Spleen (tissue), 11 donors: Measurements from ENCODE around the gene CDC6. TPM values are rescaled to one million over a fixed set of nuclear protein-coding genes. Genes with fewer than 3 reads are reported as not detected.
"Not testable (repeated sequence)": the region's sequence is repeated elsewhere in the genome, so short reads cannot be mapped to it uniquely, and the experiment has no call there.

Experiments used
- DNase-seq: peaks from one replicate; pipeline ENCODE4 v3.0.0-alpha.2; 2020
- H3K27ac ChIP-seq, 8 donors: fragments of 200-600 bp; sonication (generic) in 7 of 8; 1 replicate in 4 of 8; 2 replicates in 4 of 8; pipeline versions ENCODE4 v1.5.0 to v1.8.0; 2016 to 2021; ENCODE audit warnings: inconsistent platforms in 4 of 8, mild to moderate bottlenecking in 4 of 8, moderate library complexity in 1 of 8
- H3K27me3 ChIP-seq, 7 donors: fragments of 200-600 bp; sonication (generic) in 6 of 7; replicated peaks in 1 of 7; 1 replicate in 4 of 7; 2 replicates in 3 of 7; pipeline versions ENCODE4 v1.5.0 to v1.8.0; 2016 to 2021; ENCODE audit warnings: inconsistent platforms in 3 of 7, mild to moderate bottlenecking in 1 of 7
- H3K36me3 ChIP-seq, 6 donors: fragments of 200-600 bp; sonication (generic) in 5 of 6; 1 replicate in 4 of 6; 2 replicates in 2 of 6; pipeline versions ENCODE4 v1.5.0 to v1.8.0; 2016 to 2021; ENCODE audit warnings: inconsistent platforms in 2 of 6
- H3K4me1 ChIP-seq, 6 donors: fragments of 200-600 bp; sonication (generic) in 5 of 6; 1 replicate in 3 of 6; 2 replicates in 3 of 6; pipeline versions ENCODE4 v1.5.0 to v1.8.0; 2016 to 2021; ENCODE audit warnings: inconsistent platforms in 3 of 6
- H3K4me3 ChIP-seq, 8 donors: fragments of 200-600 bp; sonication (generic) in 7 of 8; 1 replicate in 4 of 8; 2 replicates in 4 of 8; pipeline versions ENCODE4 v1.5.0 to v1.8.0; 2016 to 2021; ENCODE audit warnings: inconsistent platforms in 4 of 8, mild to moderate bottlenecking in 4 of 8, moderate library complexity in 2 of 8
- H3K9me3 ChIP-seq, 8 donors: fragments of 200-600 bp; sonication (generic) in 7 of 8; 1 replicate in 4 of 8; 2 replicates in 4 of 8; pipeline versions ENCODE4 v1.5.0 to v1.8.0; 2016 to 2021; ENCODE audit warnings: inconsistent platforms in 4 of 8
- CTCF ChIP-seq, 11 experiments: fragments of 200-600 bp in 7 of 11; fragments of 450-650 bp in 4 of 11; sonication (generic) in 4 of 11; IDR thresholded peaks in 8 of 11; conservative IDR thresholded peaks in 3 of 11; 1 replicate in 7 of 11; 2 replicates in 4 of 11; pipeline versions ENCODE4 v1.4.0 to v1.8.0; 2016 to 2021; ENCODE audit warnings: antibody characterized with exemption in 11 of 11, inconsistent platforms in 4 of 11, mild to moderate bottlenecking in 1 of 11
- POLR2A ChIP-seq, 3 donors: fragments of 450-650 bp; IDR thresholded peaks; one replicate each; pipeline ENCODE4 v1.5.1; 2017; ENCODE audit warnings: antibody characterized with exemption in 3 of 3, mild to moderate bottlenecking in 1 of 3
- POLR2AphosphoS5 ChIP-seq, 3 donors: sonication (generic); formaldehyde crosslinking; IDR thresholded peaks; one replicate each; pipeline ENCODE4 v1.5.1; 2017; ENCODE audit warnings: antibody characterized with exemption in 3 of 3
- WGBS, 5 donors: extraction: QIAGEN DNeasy Blood & Tissue Kit in 3 of 5; methylation state at CpG; one replicate each; pipeline versions ENCODE4 v1.1.5 to v1.1.7; 2013 to 2018; 5-methylcytosine and 5-hydroxymethylcytosine counted together
- intact Hi-C: fragments of 100-400 bp; cut with DNase I; formaldehyde crosslinking; loops from one replicate; pipeline ENCODE4 v1.15.0; 2023; ENCODE audit warnings: low total_unique reads
- polyA plus RNA-seq, 3 donors: library from polyadenylated mRNA; stranded (reverse); fragments of 200-250 nt; gene quantifications; one replicate each; pipeline ENCODE4 v1.2.1, GENCODE V29; 2013
- total RNA-seq, 7 donors: library from RNA; depleted of rRNA in 3 of 7; stranded (reverse); fragments of >200 nt in 3 of 7; fragmentation: NEBNext Ultra II Directional in 4 of 7; extraction: Animal tissue kit (Norgen Biotek cat#: 25700) in 4 of 7; gene quantifications; one replicate each; pipeline versions ENCODE4 v1.1.0 to v1.2.1, GENCODE V29; 2016 to 2021
- donor health status: healthy with polysubstance abuse.
- donor health status: DM: no; HTN: no; CAD: no; lungs with moderate emphysema.
- donor health status: DM: no; HTN: no; CAD: no.
- donor health status: Bipolar disorder and iron deficiency.
- donor health status: healthy.
- donor health status: DM: no; HTN: no; CAD: no.
- donor health status: DM: yes; HTN: yes; CAD: no.

The CDC6 gene
- total and polyA plus RNA-seq, 10 donors = 1.2 to 11.6 (median 5.1) TPM

GRCh38 chr17:40298726-40299125 lies 11.0 kb downstream of the CDC6 start:
- H3K36me3 ChIP-seq = peaks cover 0 to 34% (median 0%) of the 10 kb centered on the region in 6 donors

GRCh38 chr17:40299159-40299757 lies 11.6 kb downstream of the CDC6 start:
- H3K27ac ChIP-seq = peak overlapping the region in 4 of 8 donors; percentile 11 to 47 (median 36)

More at GRCh38 chr17:40298726-40299125, 11.0 kb downstream of the CDC6 start:
- Histone ChIP-seq H3K27ac (peak overlapping the region in 3 of 8 donors; percentile 0 to 42 (median 2)), H3K27me3 (no peaks in the 10 kb centered on the region), H3K9me3 (no peaks in the 10 kb centered on the region), H3K4me1 (peaks cover 8 to 19% (median 10%) of the 10 kb centered on the region in 6 donors), H3K4me3 (no peak overlapping the region)
- intact Hi-C loops = no loop called here
- TF ChIP-seq POLR2AphosphoS5 (IDR thresholded peaks at IDR 0.05) (no peak), CTCF (IDR thresholded peaks at IDR 0.05 in 8 of 11, conservative IDR thresholded peaks at IDR 0.05 in 3 of 11) (no peak), POLR2A (IDR thresholded peaks at IDR 0.05) (no peak)
- no peak for DNase-seq
- WGBS, 5 donors = 67 to 77% (median 75%) methylated on average over 3 of the region's 3 CpGs

GRCh38 chr17:40301315-40301714 lies 13.6 kb downstream of the CDC6 start:
- Histone ChIP-seq H3K27ac (no peak overlapping the region), H3K4me3 (no peak overlapping the region), H3K36me3 (peaks cover 0 to 15% (median 0%) of the 10 kb centered on the region in 6 donors), H3K9me3 (no peaks in the 10 kb centered on the region), H3K4me1 (peaks cover 13 to 42% (median 21%) of the 10 kb centered on the region in 6 donors), H3K27me3 (no peaks in the 10 kb centered on the region)
- TF ChIP-seq POLR2A (IDR thresholded peaks at IDR 0.05) = no peak
- TF ChIP-seq POLR2AphosphoS5 (IDR thresholded peaks at IDR 0.05) = no peak
- TF ChIP-seq CTCF (IDR thresholded peaks at IDR 0.05 in 8 of 11, conservative IDR thresholded peaks at IDR 0.05 in 3 of 11) = no peak
- no peak for DNase-seq
- intact Hi-C loops = loop anchor here (10.0 kb wide), 1 partner anchor 233 kb away; no protein-coding TSS in a partner anchor
- WGBS, 5 donors = 72 to 79% (median 77%) methylated on average over 4 of the region's 4 CpGs

More at GRCh38 chr17:40299159-40299757, 11.6 kb downstream of the CDC6 start:
- H3K4me3 ChIP-seq, DNase-seq, H3K27me3 ChIP-seq, H3K9me3 ChIP-seq, intact Hi-C loops: not testable (repeated sequence)
- peaks cover 10 to 24% (median 15%) of the 10 kb centered on the region in 6 donors for H3K4me1 ChIP-seq
- 77 to 88% (median 86%) methylated on average over 7 of the region's 7 CpGs for WGBS, 5 donors
- H3K36me3 ChIP-seq = peaks cover 0 to 34% (median 0%) of the 10 kb centered on the region in 6 donors

GRCh38 chr17:40303009-40303657 lies 15.5 kb downstream of the CDC6 start:
- H3K27ac ChIP-seq = peak overlapping the region in 3 of 8 donors; percentile 33 to 58 (median 50)
- intact Hi-C loops = loop anchor here (2.0 to 10.0 kb wide), 2 partner anchors 52 to 232 kb away; no protein-coding TSS in a partner anchor
- H3K36me3 ChIP-seq = peaks cover 0 to 15% (median 0%) of the 10 kb centered on the region in 6 donors
- TF ChIP-seq CTCF (IDR thresholded peaks at IDR 0.05 in 8 of 11, conservative IDR thresholded peaks at IDR 0.05 in 3 of 11) = peak; percentile 62 to 93 (median 84)
- no peak for TF ChIP-seq POLR2A (IDR thresholded peaks at IDR 0.05)
- TF ChIP-seq POLR2AphosphoS5 (IDR thresholded peaks at IDR 0.05) = peak in 1 of 3 donors; percentile 43
- H3K27me3 ChIP-seq = no peaks in the 10 kb centered on the region
- H3K4me3 ChIP-seq = no peak overlapping the region
- no peaks in the 10 kb centered on the region for H3K9me3 ChIP-seq
- DNase-seq = no peak
- 52 to 69% (median 59%) methylated on average over 4 of the region's 4 CpGs for WGBS, 5 donors
- H3K4me1 ChIP-seq = peaks cover 24 to 54% (median 39%) of the 10 kb centered on the region in 6 donors
